K562 (cell line): ENCODE data around the gene VASH1. TPM values are rescaled to one million over a fixed set of nuclear protein-coding genes. Genes with fewer than 3 reads are reported as not detected.

Source experiments
- CBX2 ChIP-seq: fragments of 200-600 bp; sonication (generic); IDR thresholded peaks from one replicate; pipeline ENCODE4 v1.6.1; 2012; ENCODE audit warnings: mild to moderate bottlenecking, low read length, inconsistent platforms; ENCODE audit not compliant: insufficient read depth, poor library complexity, severe bottlenecking
- MCM5 ChIP-seq: fragments of 450-650 bp; IDR thresholded peaks from 2 replicates; pipeline ENCODE4 v1.6.1; 2016; ENCODE audit warnings: low read depth
- MNT ChIP-seq, 2 experiments: fragments of 450-650 bp; conservative IDR thresholded peaks; 2 replicates each; pipeline ENCODE4 v1.6.1; 2017; ENCODE audit warnings: mild to moderate bottlenecking in 2 of 2, moderate library complexity in 2 of 2
- NFE2L1 ChIP-seq: fragments of 450-650 bp; IDR thresholded peaks from 2 replicates; pipeline ENCODE4 v1.6.1; 2016; ENCODE audit warnings: missing genetic modification characterization, low read depth, mild to moderate bottlenecking, missing compliant biosample characterization, moderate library complexity, borderline replicate concordance
- POU5F1 ChIP-seq: fragments of 150-350 bp; IDR thresholded peaks from 2 replicates; pipeline ENCODE4 v1.6.1; 2014; ENCODE audit warnings: borderline replicate concordance, low read length, low read depth, mild to moderate bottlenecking; ENCODE audit not compliant: partially characterized antibody
- polyA plus RNA-seq, 8 experiments: library from polyadenylated mRNA; depleted of rRNA in 4 of 8; stranded (reverse) in 5 of 8; unstranded in 3 of 8; fragments of >200 nt; fragmentation: Nextera tagmentation in 2 of 8; fragmentation: Illumina TruSeq in 1 of 8; extraction: Ambion mirVana in 2 of 8; extraction: Trizol in 1 of 8; gene quantifications; 2 replicates each; pipeline versions ENCODE4 v1.2.1 to v1.2.3, GENCODE V29; 2011 to 2014; ENCODE audit warnings: inconsistent platforms in 1 of 8, missing spikeins in 1 of 8
- total RNA-seq, 7 experiments: library from RNA; depleted of rRNA in 6 of 7; stranded (reverse); fragments of >200 nt in 6 of 7; fragmentation: Illumina TruSeq in 2 of 7; extraction: Trizol in 2 of 7; gene quantifications; 2 replicates each; pipeline versions ENCODE4 v1.2.1 to v1.2.3, GENCODE V29; 2011 to 2021; ENCODE audit warnings: low replicate concordance in 1 of 7

The VASH1 gene
- total and polyA plus RNA-seq, 9 of the 15 experiments (the other 6 are each of a cell fraction or from before 2014, with no cell fraction given) = 0.01 to 0.43 (median 0.13) TPM; not detected in 1

GRCh38 chr14:76767681-76768656, 6.7 kb downstream of the VASH1 start (continued):
- TF ChIP-seq MNT (conservative IDR thresholded peaks at IDR 0.05) (peak in 1 of 2 experiments; percentile 42; a peak in 1 of 4 replicates), MCM5 (no peak), NFE2L1 (tag) (no peak), CBX2 (no peak), POU5F1 (no peak)
